NCI-H748 (cell line): Measurements from ENCODE around the gene OR2T8.
A peak's percentile ranks its signal among the peaks of the same experiment; 100 is the strongest.

Source experiments
- DNase-seq: peaks from one replicate; lab custom pipeline; 2025; ENCODE audit not compliant: unreplicated experiment; lab: John Stamatoyannopoulos, UW

OR2T8 gene, protein sequence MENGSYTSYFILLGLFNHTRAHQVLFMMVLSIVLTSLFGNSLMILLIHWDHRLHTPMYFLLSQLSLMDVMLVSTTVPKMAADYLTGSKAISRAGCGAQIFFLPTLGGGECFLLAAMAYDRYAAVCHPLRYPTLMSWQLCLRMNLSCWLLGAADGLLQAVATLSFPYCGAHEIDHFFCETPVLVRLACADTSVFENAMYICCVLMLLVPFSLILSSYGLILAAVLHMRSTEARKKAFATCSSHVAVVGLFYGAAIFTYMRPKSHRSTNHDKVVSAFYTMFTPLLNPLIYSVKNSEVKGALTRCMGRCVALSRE

DNA sequence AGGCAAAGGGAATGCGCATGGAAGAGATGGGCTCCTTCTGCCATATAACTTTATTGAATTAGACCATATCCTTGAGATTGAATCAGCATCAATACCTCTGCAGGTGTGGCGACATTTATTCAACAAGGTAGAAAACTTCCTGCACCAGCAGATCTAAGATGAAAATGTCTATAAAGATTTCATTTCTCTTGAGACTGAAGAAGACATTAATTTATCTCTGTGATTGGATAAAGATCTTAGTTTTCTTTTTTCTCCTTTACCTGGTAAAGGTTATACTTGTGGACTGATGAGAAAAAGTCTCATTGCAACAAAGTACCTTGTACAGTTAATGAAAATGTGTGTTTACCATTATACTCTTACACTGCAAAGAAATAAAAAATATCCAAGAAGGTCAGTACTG is at the start of gene OR2T8:
OR2T8 (plus strand) TSS at position 301 of the 400 bp plus-strand sequence. CDS start 766 bp downstream, outside the sequence.
- no peak for DNase-seq

DNA sequence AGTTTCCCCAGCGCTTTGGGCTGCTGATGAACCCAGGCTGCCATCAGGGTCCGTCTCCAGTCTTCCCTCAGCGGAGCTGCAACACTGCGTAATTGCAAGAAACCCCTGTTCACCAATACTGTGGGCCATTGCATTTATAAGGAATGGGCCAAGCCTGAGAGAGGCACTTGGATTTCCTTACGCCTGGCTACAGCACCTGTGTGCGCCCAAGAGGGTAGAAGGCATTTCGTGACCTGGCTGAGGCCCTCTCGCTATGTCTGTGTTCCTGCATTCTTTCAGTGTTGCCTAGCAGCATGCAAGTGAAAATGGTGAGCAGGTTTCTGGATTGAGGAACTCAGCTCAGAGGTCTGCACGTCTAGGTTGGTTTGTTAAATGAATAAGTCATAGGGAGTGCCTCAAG is 36.7 kb upstream of the OR2T8 start:
- no peak for DNase-seq

DNA sequence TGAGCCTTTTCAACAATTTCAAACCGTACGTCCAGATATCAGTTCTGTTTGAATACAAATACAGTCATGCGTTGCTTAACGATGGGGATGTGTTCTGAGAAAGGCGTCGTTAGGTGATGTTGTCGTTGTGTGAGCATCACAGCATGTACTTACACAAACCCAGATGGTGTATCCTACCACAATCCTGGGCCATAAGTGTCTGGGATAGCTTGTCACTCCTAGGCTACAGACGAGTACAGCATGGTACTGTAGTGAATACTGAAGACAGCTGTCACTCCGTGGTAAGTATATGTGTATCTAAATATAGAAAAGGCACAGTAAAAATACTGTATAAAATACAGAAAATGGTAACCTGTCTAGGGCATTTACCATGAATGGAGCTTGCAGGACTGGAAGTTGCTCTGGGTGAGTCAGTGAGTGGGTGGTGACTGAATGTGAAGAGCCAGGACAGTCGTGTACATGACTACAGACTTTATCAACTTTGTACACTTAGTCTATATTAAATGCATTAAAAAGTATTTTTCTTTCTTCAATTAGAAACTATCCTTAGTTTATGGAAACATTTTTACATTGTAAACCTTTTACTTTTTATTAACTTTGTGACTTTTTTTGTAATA is 35.1 kb upstream of the OR2T8 start:
- no peak for DNase-seq

DNA sequence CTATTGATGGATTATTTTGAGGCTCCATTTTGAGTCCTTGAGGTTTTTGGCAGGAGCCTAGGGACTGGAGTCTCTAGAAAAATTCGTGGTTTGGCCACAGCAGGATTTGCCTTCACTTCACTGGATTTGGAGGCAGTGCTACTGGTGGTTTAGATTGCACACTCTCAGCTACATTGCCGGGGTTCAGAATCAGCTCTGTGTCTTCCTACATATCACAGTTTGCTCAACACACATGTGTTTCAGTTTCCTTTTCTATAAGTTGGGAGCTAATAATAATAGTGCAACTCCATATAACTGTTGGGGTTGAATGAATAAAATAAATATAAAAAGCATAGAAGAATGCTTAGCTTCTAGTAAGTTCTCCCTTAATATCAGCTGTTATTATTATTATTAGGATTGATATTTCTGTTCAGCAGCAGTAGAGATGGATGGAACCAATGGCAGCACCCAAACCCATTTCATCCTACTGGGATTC is 24.9 kb upstream of the OR2T8 start, which contains the start of gene OR2W3:
OR2W3 (plus strand) TSS at position 425 of the 475 bp plus-strand sequence; CDS start at position 425, 0 bp downstream.
- no peak for DNase-seq

DNA sequence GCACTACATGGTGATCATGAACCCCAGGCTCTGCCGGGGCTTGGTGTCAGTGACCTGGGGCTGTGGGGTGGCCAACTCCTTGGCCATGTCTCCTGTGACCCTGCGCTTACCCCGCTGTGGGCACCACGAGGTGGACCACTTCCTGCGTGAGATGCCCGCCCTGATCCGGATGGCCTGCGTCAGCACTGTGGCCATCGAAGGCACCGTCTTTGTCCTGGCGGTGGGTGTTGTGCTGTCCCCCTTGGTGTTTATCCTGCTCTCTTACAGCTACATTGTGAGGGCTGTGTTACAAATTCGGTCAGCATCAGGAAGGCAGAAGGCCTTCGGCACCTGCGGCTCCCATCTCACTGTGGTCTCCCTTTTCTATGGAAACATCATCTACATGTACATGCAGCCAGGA is 24.1 kb upstream of the OR2T8 start:
- DNase-seq, result no peak

DNA sequence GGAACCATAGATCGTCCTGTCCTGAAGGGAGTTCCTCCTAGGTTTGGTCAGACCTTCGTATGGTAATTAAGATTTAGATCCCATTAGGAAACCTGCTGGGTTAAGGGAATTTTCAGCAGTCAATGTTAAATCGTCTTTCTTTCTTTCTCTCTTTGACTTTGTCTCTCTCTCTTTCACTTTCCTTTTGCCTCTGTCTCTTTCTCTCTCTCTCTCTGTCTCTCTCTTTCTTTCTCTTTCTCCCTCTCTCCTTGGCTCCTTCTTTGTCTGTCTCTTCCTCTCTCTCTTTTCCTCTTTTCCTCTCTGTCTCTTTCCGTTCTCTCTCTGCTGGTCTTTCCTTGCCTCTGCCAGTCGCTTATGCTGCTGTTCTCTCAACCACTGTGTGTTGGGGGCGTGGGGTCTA is 15.9 kb upstream of the OR2T8 start:
- no peak for DNase-seq

DNA sequence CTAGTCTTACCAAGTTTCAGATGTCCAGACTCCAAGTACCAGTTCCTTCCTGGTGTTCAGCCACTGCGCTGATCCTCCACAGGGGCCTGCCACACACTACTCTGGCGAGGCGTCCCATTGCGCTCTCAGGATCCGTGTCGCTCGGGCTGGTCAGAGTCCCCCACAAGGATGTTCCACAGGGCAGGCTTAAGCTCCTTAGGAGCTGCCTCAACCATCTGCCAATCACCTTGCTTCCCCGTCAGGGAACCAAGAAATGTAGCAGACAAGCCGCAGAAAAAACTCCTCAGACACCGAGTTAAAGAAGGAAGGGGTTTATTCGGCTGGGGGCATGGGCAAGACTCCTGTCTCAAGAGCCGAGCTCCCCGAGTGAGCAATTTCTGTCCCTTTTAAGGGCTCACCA is 14.9 kb upstream of the OR2T8 start:
- no peak for DNase-seq

DNA sequence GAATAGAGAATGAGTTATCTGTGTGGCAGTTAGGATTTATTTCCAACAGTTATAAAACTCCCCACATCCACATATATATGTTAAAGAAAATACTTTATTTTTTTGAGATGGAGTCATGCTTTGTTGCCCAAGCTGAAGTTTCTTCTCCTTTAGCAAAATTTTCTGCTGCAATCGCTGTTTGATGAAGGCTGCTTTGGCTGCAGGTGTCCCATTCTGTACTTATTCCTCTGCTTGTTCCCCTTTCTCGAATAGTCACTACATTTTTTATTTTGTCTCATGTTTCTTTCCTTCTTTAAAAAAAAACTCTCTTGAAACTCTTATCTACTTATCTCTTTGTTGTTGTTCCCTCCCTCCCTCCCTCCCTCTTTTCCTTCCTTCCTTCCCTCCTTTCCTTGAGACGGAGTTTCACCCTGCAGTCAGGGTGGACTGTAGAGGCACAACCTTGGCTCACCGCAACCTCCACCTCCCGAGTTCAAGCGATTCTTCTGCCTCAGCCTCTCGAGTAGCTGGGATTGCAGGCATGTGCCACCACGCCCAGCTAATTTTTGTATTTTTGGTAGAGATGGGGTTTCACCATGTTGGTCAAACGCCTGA is 14.0 kb upstream of the OR2T8 start:
- no peak for DNase-seq

DNA sequence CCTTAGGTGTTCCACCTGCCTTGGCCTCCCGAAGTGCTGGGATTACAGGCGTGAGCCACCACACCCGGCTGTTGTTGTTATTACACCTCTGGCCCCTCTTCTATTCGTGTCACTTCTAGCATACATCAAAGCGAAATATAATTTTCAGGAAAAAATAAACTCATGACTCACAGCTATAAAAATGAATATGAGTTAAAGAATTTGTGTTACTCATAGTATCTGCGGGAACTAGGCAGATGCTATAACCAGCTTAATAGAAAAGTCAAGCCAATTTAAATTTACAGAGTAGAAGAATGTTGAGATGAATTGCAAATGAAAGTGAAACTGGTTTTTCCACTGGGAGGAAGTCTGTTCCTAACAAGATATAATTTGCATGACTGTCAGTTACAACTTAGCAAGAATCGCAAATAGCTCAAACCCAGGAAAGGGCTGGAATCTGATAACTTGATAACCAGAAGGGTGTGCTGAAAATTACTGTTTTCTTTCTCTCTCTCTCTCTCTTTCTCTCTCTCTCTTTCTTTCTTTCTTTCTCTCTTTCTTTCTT is 13.5 kb upstream of the OR2T8 start:
- peak; percentile 14 for DNase-seq

DNA sequence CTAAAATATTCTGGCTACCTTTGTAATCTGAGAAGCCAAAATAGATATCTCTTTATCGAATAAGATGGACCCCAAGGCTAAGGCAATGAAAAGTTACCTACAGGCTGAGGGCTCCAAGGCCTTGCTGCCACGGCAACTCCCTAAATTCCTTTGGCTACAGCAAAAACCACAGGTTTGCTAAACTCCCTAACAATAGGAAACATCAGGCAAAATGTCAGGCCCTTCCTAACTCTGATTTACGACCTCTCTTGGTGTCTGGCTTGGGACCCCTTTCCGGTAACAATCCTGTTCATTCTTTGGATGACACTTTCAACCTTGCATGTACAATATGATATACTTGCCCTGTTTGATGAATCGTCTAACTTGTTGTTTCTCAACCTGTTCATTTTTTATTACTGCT is 11.3 kb upstream of the OR2T8 start:
- no peak for DNase-seq

DNA sequence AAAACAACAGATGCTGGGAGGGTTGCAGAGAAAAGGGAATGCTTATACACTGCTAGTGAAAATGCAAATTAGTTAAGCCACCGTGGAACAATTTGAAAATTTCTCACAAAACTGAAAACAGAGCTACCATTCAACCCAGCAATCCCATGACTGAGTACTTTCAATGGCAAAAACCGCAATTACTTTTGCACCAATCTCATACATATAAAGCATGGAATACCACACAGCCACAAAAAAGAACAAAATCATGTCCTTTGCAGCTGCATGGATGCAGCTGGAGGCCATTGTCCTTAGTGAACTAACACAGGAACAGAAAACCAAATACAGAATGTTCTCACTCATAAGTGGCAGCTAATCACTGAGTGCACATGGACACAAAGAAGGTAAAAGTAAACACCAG is 6.3 kb upstream of the OR2T8 start:
- peak; percentile 7 for DNase-seq

DNA sequence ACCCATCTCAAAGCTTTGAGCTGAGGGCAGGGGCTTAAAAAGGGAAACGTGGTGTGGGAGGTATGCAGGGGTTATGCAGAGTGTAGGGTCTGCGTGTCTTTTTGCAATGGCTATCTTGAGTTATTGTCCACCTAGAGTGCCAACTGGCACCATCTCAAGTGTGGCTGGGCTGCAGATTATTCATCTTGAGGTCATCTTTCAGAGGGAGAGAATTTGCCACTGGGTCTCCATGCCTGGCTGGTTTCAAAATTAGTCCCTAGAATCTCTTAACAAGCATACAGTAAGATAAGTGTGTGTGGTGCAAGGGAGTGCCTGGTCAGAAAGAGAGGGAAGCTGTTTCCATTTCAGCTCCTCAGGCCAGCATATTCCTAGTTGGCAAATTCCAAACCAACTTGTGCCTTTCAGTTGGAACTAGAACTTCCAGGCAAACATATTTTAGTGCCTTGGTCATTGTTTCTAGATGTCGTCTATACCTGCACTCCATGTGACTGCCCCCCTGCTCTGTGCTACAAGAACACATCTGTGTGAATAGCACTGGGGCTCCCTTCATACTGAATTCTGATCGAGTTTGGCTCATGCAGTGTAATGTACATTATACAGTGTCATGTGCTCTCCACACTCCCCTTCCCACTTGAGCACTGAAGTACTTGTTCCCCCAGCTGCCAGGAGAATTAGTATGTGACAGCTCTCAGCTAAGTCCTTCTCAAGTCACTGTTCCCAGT is 5.0 kb upstream of the OR2T8 start:
- DNase-seq, result no peak

DNA sequence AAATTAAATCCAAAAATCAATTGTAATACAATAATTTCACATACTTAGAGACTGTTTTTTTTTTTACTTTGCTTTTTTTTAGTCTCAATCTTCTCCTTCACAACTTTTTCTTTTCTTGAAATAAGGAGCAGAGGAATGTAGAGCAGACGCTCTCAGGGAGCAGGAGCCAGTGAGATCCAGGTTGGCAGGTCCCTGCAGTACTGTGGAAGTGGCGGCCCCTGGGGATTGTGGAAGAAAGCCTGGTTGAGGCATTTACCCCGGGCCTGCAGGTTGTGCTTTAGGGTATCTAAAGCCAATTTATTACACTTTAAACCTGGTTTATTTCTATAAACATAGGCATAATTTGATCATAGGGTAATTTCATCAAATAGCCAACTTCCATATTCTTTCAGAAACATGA is 3.9 kb downstream of the OR2T8 start:
- DNase-seq, result no peak

DNA sequence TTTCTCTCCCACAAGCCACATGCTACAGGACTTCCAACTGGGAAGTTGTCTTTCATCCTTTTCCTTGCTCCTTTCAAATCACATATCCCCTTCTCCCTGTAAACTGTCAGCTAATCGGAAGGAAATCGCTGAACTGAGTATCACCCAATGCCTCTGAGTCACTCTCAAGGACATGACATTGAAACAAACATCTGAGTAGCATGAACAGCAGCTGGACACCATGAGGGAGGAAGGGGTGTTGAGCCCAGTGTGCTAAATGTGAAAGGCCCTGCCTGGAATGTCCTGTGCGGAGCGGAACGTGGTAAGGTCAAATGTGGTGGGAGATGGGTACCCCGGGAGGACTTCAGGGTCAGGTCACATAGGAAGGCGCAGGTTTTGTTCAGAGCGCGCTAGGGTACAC is 4.8 kb downstream of the OR2T8 start, which contains the start of gene OR2AJ1:
OR2AJ1 (plus strand) TSS at position 22 of the 400 bp plus-strand sequence. CDS start 8,880 bp downstream, outside the sequence.
- DNase-seq, result no peak

DNA sequence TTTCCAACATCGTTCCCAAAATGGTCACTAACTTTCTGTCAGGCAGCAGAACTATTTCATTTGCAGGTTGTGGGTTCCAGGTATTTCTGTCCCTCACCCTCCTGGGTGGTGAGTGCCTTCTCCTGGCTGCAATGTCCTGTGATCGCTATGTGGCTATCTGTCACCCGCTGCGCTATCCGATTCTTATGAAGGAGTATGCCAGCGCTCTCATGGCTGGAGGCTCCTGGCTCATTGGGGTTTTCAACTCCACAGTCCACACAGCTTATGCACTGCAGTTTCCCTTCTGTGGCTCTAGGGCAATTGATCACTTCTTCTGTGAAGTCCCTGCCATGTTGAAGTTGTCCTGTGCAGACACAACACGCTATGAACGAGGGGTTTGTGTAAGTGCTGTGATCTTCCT is 13.9 kb downstream of the OR2T8 start:
- DNase-seq, result no peak

DNA sequence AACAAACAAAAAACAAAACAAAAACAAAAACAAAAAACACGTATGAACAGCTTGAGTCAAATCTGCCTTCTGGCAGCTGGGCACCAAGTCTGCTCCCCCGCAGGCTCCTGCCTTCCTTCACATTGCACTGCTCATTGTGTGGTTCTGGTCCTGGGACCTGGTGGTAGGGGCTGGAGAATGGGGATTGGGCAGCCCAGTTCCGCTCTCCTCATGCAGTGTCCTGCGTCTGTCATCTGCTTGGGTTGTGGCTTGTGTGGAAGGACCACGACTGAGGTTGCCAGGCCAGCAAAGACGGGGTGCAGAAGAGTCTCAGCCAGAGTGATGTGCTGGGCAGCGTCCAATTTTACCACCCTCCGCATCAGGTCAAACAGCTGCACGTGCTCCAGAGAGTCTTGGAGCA is 15.7 kb downstream of the OR2T8 start:
- no peak for DNase-seq

DNA sequence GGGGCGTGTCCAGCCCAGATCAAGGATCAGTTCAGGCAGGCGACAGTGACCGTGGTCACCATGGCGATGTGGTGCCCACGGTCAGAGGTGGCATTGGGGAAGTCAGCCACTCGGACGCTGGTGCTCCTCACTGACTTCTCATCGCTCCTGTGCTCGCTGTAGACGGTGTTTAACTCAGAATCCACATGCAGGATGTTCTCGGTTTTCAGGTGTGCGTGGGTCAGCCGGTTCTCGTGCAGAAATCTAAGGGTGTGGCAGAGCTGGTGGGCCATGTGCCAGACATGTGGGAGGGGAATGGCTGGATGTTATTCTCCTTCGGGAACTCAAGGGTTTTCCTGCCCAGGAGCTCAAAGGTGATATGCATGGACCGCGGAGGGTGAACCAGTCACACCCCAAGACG is 16.4 kb downstream of the OR2T8 start:
- DNase-seq, result no peak

DNA sequence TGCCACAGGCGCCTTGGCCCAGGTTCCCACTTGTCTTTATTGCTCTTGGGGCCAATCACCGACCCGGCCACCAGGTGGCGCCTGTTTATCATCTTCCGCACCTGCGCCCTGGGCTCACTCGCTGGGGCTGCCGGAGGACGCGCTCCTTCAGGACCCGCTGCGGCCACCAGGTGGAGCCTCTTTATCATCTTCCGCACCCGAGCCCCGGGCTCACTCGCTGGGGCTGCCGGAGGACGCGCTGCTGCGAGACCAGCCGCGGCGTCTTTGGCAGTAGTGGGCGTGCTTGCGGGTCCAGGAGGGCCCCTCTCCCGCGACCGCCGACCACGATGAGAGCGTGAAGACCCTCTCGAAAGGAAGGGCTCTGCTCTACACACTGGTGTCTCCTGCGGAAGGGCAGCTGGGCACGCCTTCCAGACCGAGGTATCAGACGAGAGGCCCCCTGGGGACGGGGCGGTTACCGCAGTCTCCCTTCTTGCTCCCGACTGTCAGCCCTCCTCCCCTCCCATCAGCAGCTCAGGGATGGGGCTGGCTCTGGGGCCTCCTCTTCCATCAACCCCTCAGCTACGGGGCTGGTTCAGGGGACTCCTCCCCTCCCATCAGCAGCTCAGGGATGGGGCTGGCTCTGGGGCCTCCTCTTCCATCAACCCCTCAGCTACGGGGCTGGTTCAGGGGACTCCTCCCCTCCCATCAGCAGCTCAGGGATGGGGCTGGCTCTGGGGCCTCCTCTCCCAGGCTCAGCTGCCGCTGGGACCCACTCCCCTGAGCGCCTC is 17.1 kb downstream of the OR2T8 start:
- DNase-seq, result peak; percentile 91

DNA sequence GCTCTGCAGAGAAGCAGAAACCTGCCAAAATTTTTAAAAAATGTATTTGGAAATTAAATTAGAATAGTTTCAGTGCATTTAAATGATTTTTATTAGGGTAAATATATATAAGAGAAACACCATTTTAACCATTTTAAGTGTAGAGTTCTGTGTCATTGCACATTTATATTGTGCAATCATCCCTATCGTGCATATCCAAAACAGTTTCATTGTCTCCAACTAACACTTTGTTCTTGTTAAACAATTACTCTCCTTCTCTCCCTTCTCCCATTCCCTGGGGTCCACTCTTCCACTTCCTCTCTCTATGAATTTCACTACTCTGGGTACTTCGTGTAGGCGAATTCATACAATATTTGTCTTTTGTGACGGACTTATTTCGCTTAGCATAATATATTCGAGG is 22.6 kb downstream of the OR2T8 start:
- no peak for DNase-seq

DNA sequence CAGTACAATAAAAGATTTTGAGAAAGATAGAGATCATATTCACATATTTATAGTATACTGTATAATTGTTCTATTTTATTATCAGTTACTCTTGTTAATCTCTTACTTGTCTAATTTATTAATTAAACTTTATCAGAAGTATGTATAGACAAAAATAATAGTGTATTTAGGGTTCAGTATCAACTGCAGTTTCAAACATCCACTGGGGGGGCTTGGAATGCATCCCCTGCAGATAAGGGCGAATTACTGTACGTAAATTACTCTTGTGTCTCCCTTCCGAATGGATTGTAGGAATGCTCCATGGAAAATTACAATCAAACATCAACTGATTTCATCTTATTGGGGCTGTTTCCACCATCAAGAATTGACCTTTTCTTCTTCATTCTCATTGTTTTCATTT is 28.5 kb downstream of the OR2T8 start, which contains the start of gene OR2L8:
OR2L8 (plus strand) TSS at position 301 of the 400 bp plus-strand sequence; CDS start at position 301, 0 bp downstream.
- DNase-seq, result no peak
